DMS53 treated with DMSO at 0.1 percent for 48 hours (cell line): ENCODE data around the gene WNK2.
"Not testable (repeated sequence)": the region's sequence is repeated elsewhere in the genome, so short reads cannot be mapped to it uniquely, and the experiment has no call there.

ENCODE experiments used
- DNase-seq: peaks from one replicate; lab custom pipeline; 2025; ENCODE audit not compliant: unreplicated experiment; lab: John Stamatoyannopoulos, UW

The WNK2 gene

DNA sequence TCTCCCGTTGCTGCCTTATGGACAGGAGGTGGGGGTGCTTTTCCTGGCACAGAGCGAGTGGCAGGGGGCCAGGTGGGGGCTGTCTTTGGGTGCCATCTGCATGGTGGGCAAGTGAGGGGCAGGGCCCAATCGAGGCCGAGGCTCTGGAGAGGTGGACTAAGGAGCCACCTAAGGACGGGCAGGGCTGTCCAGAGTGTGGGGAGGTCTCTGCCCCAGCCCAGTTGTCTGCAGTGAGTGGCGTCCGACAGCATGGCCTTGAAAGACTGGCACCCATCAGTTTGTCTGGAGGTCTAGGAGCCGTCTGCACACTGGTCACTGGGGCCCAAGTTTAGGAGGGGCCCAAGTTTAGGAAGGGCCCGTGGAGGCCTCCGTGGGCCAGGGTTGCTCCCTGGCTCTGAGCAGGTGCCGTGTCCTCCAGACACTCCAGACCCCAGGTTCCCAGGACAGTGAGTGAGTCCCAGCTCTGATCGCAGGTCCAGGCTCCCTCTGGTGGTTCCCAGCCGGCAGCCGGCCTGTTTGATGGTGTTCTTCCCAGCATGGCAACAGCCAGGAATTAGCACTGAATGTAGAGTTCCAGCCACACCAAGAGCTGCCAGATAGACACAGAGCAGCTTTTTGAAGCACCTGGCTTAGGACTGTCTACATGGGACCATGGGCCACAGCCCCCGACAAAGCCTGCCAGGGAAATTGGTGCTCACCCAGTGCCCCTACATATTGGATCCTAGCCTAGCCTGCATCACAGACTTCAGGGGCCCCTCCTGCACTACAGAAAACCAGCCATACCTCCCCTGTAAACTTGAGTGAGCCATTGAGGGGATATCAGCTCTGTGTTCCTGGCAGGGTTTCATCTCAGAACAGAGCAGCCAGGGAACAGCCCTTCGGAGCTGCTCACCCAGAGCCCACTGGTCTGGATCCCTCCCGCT, 120.9 kb downstream of the WNK2 start:
- no peak for DNase-seq

DNA sequence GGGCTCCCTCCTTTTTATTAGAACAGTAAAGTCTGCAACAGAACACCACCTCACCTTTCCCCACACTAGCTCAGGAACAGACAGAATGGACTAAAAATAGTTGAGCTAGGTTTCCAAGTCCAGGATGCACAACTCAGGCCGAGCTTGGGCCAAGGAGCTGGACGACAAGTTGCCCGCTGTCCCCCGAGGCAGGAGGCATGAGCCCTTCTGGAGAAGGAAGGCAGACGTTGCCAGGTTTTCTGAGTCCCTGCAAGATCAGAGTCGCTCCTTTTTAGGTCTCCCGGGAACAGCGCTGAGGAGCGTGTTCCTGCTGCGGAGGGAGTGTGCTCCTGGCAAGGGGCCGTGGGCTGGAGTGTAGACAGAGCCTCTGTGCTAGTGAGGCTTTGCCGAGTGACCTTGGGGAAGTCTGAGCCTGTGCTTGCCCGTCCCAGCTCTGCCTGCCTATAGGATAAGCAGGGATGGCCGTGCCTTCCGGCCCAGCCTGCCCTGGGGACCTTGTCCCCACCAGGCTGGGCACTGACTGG, 121.6 kb downstream of the WNK2 start:
- DNase-seq = peak; percentile 73

DNA sequence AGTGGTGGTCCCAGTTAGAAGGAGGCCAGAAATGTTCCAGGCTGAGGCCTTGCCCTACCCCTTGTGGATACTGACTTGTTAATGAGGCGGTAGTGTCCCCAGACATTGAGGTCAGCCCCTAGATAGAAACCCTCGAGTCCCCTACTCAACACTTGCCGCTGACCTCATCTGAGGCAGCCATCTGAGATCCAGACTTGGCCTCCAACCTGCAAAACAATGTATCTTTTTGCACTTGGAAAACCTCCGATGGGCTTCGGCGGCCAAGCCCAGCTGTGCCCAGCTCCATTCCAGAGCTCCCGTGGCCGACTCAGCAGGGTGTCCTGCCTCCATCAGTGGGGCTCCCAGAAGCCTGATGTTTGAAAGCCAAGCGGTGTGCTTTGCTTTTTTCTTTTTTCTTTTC, 122.1 kb downstream of the WNK2 start:
- no peak for DNase-seq

DNA sequence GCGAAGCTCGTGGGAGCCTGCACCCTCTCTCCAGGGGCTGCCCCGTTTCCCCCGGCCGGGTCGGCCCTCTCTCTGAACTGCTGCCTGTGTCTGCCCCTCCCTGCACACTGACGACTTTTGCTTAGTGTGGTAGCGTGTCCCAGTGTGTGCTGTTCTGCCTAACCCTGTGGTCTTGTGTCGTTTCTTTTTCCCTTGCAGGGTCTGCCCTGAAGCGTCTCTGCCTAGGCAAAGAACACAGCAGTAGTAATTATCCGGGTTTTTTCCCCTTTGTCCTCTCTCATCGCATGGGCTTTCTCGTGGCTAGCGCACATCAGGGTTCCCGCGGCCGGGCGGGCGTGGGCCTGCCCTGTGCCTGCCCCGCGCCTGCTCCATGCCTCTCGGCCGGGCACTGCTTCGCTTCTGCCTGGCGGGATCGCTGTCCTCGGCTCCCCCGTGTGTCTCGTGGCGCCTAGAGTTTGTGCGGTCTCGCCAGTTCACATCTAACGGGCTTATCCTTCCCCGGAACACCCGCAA, 122.7 kb downstream of the WNK2 start:
- no peak for DNase-seq

DNA sequence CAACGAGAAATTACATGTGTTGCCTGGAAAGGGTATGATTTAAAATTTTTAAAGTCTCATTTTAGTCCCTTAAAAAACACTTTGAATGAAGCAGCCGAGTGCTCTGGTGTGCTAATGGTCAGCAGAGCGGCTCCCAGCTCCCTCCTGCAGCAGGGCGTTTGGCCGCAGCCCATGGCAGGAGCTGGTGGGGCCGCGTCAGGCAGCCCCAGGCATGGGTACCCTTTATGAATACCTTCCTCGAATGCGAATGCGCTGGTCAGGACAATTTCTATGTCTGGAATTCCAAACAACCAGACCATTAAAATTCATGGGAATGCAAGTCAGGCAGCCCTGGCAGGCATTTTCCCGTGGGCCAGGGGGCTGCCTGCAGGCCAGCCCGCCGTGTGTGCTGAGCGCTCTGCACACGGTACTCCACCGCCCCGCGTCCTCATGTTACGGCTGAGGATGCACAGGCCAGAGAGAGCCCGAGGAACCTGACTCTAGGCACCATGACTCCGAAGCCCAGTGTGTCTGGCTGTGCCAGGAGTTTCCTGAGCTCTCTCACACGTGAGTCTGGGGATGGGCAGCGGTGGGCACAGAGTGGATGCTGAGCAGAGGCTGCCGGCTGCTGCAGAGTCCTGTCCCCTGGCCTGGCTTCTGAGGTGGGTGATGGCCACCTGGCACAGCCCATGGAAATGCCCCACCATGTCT, 123.7 kb downstream of the WNK2 start:
- no peak for DNase-seq

DNA sequence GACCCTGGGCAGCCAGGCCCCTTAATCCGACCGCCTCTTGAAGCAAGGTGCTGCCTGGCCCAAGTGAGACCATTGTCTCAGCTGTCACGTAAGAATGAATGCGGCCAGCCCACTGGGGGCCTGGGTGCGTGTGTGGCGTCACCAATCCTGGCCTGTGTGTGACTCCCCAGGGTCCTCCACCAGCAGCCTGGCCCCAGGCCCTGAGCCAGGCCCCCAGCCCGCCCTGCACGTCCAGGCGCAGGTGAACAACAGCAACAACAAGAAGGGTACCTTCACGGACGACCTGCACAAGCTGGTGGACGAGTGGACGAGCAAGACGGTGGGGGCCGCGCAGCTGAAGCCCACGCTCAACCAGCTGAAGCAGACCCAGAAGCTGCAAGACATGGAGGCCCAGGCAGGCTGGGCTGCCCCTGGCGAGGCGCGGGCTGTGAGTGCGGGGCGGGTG, 124.2 kb downstream of the WNK2 start:
- no peak for DNase-seq

DNA sequence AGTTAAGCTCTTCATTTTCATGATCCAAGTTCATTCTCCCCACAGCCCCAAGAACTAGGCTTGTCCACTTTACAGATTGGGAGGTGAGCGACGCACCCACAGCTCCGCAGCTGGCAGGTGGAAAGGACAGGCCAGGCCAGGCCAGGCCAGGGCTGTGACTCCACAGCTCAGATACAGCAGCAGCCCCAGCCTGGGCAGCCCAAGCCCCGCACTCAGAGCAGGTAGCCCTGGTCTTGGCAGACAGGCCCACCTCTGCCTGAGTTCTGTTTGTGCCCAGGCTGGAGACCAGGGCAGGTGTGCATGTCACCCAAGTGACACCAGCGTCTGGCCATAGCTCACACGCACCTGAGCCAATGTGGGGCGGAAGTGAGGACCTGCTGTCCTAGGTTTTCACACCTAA, 124.7 kb downstream of the WNK2 start:
- no peak for DNase-seq

DNA sequence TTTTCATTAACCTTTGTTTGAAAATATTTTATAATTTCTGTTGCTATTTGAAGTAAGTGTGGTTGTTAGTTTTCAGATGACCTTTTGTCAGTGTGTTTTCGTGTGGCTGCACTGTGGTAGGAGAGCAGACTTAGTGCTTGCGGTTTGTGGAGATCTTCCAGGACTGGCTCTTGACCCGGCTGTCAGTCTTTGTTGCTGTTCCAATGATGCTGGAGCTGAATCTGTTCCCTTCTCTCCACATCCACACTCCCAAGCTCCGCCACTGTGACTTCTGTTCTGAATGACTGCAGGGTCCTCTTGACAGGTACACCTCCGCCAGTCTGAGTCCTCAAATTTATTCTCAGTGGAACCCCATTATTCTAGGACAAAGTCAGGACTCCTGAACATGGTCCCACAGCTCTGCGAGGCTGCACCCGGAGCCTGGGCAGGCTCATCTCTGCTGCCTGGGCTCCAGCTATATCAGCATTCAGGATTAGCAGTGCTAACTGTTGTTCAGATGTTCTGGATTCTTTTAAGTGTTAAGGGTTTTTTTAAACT, 126.0 kb downstream of the WNK2 start:
- no peak for DNase-seq

DNA sequence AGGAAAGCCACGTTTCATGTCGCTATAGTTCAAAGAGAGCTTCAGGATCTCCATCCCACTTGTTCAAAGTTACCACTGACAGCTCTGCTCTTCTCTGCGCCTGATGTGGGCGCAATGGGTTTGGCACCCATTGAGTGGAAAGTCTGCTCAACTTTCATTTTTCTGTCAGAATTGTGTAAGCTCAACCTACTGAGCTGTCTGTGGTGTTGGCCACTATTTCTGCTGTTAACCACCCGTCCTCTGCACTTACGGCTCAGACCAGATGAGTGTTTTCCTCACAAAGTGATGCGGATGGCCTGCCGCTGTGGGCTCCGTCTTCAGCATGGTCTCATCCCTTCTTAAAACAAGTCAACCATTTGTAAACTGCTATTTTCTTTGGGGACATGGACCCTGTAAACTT, 131.2 kb downstream of the WNK2 start:
- DNase-seq = no peak

DNA sequence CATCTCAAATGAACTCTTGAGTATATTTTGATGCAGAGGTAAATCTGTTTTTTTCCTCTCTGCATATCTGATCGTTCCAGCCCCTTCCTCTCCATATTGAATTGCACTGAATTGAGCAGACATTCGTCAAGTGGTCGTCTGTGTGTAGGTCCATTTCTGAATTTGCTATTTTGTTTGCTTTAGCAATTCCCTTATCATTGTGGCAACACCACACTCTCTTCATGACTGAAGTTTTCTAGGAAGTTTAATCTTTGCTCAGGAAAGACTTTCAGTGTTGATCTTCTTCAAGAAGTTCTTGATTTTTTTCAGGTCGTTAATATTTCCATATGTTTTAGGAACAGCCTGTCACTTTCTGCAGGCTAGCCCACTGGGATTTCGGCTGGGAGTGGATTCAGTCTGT, 132.0 kb downstream of the WNK2 start:
- no peak for DNase-seq

DNA sequence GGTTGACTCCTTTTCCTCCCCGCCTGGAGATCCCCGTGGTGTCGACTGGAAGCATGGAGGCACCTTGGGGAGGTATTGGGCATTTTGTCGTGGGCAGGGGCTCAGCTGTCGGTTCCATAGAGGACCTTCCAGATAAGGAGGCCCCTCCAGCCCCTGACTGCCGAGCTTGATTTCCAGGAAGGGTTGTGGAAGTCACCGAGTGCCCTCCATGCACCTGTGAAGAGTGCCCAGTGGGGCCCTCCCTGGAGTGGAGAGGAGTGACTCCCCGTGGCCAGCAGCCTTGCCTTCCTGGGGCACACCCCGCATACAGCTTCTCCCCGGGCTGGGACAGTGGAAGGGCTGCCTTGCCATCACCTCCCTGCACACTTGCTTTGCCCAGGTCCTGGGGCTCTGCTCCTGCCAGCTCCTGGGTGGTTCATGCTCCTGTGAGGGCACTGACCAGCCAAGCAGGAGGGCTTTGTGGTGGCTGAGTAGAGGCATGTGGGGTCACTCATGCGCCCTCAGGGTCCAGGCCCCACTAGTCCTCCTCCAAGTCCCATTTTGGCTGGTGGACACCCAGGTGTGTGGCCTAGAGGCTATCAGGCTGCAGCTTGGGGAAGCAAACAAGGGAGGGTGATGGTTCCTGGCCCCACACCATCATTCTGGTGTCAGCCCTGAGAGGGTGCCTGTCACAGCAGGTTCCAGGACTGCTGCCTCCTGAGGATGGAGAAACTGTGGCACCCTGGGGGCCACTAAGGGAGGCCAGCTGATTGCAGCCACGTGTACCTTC, 133.0 kb downstream of the WNK2 start:
- no peak for DNase-seq

DNA sequence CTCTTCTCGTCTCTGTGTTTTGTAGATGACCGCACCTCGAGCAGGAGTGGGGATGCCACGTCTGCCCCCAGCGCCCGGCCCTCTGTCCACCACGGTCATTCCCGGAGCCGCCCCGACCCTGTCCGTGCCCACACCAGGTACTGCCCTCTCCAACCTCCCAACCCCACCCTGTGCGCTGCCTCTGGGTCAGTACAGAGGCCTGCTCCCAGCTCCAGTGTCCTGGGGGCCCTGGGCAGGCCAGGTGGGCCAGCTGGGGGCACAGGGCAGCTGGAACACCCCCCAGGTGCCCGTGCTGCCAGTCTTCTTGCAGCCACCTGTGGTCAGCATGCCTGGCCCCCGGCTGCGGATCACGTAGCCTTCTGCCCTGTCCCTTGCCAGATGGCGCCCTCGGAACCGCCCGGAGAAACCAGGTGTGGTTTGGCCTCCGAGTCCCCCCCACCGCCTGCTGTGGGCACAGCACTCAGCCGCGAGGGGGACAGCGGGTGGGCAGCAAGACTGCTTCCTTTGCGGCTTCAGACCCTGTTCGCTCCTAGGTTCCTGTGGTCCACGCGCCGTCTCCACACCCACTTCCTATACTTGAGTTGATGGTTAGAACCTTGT, 133.7 kb downstream of the WNK2 start:
- no peak for DNase-seq

DNA sequence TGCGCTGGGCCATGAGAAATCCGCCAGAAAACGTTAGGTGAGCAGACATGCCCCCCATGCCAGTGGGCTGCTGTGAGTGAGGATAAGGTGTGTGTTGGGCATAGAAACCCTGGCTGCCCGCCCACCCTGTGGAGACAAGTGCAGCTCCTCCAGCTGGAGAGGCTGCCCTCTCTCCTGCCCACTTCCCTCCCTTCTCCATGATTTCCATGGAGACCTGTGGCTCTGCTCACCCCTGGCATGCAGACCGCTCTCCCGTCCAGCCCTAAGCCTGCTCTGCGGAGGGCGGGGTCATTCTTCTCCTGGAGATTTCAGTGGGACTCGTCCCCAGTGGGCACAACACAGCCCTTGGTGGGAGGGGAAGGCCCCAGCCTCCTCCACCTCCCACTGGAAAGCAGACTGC, 134.5 kb downstream of the WNK2 start:
- no peak for DNase-seq

DNA sequence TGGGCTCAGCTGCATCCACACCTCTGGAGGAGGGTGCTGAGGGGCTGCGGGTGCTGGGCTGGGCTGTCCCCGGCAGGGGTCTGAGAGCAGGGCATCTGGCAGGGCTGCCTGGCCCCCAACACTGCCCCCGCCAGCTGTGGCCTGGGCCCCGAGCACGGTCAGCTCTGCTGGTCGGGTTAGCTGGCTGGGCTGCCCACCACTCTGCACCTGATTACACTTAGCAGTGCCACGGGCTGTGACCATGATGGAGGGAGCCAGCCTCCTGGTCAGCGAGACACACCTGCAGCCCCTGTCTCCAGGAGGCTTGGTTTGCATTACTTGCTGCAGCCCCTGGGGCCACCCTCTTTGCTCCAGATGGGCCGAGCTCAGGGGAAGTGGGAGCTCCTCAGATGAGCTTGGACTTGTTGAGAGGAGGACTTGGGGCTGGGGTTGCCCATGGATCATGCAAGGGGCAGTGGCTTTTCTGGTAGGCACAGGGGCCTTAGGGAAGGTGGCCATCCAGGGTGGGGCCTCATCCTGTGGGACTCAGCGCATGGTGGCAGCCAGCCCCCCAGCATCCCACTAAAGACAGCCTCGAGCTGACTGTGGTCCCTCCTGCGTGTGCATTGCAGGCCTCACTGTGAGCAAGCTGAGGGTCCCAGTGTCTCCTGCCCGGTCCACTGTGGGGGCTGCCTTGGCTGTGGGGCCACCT, 135.5 kb downstream of the WNK2 start:
- DNase-seq = no peak

DNA sequence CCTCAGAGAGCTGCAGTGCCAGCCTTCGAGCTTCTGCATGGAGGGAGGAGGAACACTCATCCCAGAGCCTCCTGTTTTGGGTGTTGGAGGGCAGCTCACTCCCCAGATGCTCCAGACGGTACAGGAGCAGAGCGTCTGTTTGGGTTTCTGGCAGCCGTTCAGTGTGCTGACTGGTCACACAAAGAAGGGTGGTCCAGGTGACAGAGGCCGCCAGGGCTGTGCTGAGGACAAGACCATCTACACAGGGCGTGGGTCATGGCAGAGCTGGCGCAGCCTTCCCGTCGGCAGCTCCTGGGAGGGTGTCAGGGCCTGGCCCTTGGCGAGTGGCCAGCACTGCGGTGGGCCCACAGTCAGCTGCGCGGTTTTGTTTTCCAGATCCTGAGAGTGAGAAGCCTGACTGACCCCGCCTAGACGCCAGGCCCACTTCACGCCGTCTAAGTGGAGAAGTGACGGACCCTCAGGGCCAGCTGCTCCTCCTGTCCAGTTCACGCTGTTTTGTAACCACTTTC, 136.1 kb downstream of the WNK2 start:
- DNase-seq = no peak

DNA sequence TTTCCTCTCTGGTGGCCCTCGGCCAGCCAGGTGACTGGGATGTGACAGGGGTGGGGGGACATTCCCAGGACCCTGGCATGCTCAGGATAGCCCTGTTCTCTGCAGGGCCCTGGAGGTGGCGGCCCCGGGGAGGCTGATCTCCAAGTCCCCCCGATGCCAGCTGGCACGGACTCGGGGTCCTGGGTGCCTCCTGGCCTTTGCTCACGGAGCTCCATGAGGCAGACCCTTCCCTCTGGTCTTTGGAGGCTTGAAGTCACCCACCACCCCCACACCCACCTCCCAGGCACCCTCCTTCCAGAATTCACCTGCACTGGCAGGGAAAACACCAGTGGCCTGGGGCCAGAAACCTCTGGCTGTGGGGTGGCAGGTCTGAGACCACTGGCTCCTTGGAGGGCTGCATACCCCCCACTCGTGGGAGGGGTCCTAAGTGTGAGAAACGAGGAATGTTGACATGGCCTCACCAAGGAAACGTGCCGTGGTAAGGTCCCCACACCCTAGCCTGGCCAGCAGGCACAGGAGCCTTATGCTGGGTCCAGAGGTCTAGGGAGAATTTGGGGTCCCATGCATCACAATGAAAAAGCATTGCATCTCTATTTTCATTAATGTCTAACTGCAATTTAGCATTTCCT, 136.8 kb downstream of the WNK2 start:
- no peak for DNase-seq

DNA sequence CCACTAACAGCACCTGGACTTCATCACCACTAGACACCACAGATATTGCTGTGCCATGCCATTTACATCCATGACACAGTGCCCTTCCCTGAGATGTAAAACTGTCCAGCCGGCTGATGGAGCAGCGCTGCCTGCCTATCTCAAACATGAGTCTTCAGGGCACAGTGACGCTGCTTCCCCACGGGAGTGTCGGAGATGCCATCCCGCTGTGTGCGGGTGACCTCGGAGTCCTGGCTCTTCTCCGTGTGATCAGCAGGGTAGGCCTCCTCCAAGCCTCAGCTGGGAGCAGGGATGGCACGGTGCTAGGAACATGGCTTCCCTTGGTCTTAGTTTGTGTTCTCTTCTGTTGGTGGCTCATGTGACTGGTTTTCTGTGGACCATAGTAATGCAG, 137.3 kb downstream of the WNK2 start:
- no peak for DNase-seq

DNA sequence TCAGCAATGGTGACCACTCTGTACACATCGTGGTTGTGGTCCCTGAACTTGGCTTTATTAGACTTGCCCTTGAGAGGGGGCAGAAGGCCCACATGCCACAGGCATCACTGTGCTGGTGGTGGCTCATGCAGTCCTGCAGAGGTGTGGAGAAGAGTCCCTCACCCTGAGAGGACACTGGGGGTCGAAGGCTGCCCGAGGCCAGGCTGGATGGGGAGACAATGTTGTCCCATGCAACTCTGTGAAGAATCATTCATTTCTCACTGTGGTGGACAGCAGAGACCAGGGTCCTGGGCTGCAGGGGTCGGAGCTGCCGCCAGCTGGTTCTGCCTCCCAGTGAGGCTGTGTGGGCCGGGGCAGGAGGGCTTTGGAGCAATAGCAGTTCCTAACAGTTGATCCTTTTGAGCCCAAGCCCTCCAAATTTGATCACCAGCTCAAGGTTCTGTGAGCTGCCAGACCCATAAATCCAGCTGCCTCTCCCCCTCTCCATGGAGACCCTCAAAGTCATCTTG, 139.6 kb downstream of the WNK2 start:
- DNase-seq = not testable (repeated sequence)

DNA sequence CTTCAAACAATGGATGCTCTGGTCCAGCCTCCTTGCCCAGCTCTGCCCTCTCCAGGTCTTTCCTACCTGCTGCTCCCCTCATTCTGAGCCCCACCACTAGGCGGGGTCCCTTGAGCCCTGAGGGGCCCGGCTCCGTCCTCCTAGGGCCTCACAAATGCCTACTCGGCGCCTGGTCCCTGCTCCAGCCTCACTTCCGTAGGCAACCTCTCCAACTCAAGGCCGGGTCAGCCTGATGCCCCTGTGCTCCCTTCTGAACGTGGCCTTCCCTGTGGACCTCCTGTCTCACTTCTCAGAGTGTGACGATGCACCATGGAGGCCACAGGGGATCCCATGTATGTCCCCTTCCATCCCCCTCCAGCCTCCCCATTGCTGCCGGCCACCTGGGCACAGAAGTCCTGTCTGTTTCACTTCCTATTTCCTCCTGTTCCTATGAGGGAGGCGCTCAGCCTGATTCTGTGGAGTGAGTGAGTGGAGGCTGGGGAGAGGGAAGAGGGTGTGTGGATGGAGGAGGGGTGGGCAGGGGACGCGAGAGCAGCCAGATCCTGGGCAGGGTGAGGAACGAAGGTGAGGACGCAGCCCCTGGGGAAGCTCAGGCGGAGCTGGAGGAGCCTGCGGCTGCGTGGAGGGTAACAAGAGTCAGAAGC, 140.4 kb downstream of the WNK2 start:
- no peak for DNase-seq
